Bone marrow (tissue), 2 donors: Measurements from ENCODE around the gene SAG.
A peak's percentile ranks its signal among the peaks of the same experiment; 100 is the strongest.
"Not testable (repeated sequence)": the region's sequence is repeated elsewhere in the genome, so short reads cannot be mapped to it uniquely, and the experiment has no call there.

Source experiments
- DNase-seq, 2 donors: peaks; one replicate each; lab custom pipeline; 2025; lab: John Stamatoyannopoulos, UW

SAG gene

GRCh38 chr2:233356546-233357308 is 49.1 kb downstream of the SAG start:
- peak in 1 of 2 donors; percentile 10 for DNase-seq

GRCh38 chr2:233358335-233358734 is 50.7 kb downstream of the SAG start:
- DNase-seq: no peak

DNA sequence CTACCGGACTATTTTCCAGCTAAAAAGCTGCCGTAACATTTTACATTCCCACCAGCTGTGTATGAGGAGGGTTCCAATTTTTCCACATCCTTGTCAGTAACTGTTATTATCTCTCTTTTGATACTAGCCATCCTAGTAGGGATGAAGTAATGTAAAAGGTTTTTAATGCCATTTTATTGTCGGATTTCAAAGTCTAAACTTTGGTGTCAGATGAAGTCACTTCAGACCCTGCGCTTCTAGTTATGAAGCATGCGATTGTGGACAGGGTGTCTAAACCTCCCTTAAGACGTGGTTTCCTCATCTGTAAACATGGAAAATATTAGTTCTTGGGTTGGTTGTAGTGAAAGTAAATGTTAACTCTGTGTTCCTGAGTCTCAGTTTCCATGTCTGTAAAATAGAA is 51.3 kb downstream of the SAG start:
- DNase-seq: no peak

- no peak for DNase-seq
These were observed 52.2 kb downstream of the SAG start for GRCh38 chr2:233359823-233360222.

GRCh38 chr2:233360771-233361176 is 53.2 kb downstream of the SAG start:
- DNase-seq: no peak

DNA sequence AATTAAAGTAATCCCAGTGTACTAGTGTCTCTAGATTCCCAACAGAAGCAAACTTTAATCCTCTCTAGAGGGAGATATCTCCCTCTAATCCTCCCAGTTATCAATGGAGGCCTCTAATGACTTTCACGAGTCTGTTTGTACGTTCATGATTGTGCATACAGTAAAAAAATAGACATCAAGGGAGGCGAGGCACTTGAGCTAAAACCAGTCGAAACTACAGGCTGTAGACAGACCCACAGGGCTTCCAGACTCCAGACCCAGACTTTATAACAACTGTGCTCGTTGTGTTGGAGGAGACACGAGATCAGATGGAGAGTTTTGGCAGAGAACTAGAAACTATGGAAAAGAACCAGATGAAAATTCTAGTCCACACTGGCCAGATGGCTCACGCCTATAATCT is 53.7 kb downstream of the SAG start:
- DNase-seq: no peak

DNA sequence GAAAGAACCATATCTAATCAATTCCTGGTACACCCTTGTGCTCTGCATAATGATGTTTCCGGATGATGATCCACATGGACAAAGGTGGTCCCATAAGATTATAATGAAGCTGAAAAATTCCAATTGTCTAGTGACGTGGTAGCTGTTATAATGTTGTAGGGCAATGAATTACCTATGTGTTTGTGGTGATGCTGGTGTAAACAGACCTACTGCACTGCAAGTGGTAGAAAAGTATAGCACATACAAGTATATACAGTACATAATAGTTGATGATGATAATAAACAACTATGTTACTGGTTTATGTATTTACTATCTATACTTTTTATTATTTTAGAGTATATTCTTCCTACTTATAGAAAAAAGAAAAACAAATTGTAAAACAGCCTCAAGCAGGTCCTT is 55.1 kb downstream of the SAG start:
- no peak for DNase-seq

- DNase-seq: no peak
These were observed 56.2 kb downstream of the SAG start for GRCh38 chr2:233363744-233364235.

DNA sequence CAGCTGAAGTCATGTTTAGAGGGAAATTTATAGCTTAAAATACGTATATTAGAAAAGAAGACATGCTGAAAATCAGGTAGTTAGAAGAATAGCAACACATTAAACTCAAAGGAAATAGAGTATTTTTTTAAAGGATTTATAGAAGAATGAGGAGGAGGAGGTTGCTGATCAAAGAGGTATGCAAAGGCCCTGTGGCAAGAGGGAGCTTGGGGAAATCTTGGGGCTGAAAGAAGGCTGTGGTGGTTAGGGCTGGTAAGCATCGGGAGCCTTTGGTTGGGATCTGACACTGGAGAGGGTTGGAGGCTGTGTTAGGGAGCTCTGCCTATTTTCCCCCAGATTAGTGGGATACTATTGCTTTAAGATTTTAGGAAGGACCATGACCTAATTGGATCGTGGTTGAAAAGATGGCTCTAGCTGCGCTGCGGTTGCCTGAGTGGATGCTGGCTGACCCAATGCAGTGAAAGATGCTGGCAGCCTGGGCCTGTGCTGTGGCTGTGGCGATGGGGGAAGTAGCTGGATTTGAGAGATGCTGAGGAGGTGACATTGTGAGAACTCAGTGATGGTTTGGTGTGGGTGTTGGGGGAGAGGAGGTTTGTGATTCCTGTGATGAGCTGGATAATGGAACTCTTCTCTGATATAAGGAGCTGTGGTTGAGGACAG is 58.4 kb downstream of the SAG start:
- DNase-seq: no peak

GRCh38 chr2:233367586-233367985 is 60.0 kb downstream of the SAG start:
- peak in 1 of 2 donors; percentile 50 for DNase-seq

DNA sequence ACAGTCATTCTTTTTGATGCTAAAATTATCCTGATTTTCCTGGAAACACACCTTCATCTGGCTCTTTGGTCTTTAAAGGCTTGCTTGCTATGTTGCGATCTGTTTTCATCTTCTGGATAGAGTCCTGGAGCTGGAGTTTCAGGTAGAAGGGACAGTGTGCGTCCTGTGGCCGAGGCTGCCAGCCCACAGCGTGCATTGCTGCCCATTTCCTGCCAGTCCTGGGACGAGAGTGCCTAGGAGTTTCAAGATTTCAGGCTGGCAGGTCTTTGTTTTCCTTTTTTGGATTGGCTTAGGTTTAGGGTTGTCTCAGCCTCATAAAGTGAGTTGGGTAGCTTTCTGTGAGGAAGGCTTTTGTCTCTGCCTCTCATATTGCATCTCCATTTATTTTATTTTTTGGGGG is 61.1 kb downstream of the SAG start:
- DNase-seq: no peak

DNA sequence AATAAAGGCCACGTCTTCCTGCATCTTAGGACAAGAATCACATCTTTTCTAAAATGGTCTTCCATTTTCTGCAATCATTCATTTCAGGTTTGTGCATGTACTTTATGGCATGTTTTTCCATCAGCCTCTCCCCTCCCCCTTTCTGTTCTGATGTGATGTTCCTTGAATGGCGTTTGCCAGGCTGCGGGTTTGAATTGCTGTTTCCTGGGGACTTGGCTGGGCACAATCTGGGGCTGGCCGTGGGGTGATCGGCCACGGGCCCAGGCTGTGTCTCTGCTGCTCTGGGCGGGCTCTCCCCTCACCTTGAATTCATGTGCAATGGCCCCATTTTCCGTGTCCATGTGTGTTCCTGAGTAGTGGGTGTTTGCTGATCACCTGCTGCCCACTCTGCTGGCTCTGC is 61.8 kb downstream of the SAG start:
- no peak for DNase-seq

DNA sequence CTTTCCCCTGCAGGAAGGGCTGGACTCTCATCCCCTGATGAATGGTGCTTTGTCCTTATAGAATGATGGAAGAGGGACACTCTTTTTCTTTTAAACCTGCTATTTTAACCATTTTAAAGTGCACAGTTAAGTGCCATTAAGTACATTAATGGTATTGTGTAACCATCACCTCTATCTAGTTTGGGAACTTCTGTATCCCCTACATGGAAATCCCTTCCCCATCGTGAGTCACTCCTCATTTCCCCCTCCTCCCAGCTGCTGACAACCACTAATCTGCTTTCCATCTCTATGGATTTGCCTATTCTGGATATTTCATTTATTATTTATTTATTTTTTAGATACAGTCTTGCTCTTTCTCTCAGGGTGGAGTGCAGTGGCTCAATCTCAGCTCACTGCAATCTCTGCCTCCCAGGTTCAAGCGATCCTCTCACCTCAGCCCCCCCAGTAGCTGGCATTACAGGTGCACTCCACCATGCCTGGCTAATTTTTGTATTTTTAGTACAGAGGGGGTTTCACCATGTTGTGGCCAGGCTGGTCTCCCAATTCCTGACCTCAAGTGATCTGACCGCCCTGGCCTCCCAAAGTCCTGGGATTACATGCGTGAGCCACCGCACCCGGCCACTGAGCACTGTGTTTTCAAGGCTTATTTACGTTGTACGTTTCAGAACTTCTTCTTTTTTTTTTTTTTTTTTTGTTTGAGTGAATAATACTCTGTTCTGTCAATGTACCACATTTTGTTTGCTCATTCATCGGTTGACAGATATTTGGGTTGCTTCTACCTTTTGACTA is 62.5 kb downstream of the SAG start:
- DNase-seq: no peak

GRCh38 chr2:233371641-233372040 is 64.0 kb downstream of the SAG start:
- no peak for DNase-seq

DNA sequence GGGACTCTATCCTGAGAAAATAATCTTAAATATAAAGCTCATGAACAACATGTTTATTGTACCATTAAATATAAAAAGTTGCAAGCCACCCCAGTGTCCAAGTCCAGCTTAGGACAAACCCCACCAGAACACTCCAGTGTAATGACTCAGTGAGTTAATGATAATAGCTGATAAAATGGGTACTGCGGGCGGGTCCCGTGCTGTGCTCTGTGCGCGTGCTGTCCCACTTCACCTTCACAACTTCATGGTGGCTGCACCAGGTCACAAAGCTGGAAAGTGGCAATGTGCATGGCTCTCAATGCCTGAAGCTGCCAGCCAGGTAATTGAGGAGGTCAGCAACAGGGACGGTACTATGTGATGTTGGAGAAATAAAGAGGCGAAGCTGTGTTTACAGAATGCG is 65.2 kb downstream of the SAG start:
- DNase-seq: no peak

DNA sequence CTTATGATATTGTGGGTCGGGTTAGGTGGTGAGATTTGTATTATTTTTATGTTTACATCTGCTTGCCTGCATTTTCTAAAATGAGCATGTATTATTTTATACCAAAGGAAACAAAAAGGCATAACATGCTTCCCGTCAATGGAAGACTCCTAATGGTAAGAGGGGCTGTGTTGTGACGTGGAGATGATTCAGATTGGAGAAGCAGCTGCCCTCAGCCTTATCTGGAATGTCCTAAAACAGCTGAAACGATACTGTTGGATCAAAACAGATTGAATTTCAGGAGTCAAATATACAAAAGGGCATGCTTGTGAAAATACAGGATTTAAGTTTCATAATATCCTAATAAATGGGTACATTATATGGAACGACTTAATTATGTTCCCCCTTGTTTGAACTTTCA is 65.7 kb downstream of the SAG start:
- no peak for DNase-seq

- not testable (repeated sequence) for DNase-seq
These were observed 67.2 kb downstream of the SAG start for GRCh38 chr2:233374776-233375175.

- no peak for DNase-seq
These were observed 68.1 kb downstream of the SAG start for GRCh38 chr2:233375490-233376314.

GRCh38 chr2:233379034-233379433 is 71.4 kb downstream of the SAG start:
- no peak for DNase-seq

DNA sequence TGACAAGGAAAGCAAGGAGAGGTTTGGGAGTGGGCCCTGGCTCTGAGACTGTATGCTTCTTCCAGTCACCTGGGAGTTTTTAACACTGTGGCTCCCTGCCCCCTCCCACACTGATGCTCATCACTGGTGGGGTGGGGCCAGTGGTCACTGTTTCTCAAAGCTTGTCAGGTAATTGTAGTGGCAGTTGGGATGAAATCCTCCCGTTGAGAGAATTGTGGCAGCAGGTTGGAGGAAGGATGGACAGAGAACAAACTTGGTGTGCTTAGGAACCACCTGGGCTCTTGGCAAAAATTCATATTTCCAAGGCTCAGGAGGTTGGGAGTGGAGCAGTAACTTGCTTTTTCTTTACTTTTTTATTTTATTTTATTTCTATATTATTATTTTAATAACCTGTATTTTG is 71.8 kb downstream of the SAG start:
- no peak for DNase-seq

DNA sequence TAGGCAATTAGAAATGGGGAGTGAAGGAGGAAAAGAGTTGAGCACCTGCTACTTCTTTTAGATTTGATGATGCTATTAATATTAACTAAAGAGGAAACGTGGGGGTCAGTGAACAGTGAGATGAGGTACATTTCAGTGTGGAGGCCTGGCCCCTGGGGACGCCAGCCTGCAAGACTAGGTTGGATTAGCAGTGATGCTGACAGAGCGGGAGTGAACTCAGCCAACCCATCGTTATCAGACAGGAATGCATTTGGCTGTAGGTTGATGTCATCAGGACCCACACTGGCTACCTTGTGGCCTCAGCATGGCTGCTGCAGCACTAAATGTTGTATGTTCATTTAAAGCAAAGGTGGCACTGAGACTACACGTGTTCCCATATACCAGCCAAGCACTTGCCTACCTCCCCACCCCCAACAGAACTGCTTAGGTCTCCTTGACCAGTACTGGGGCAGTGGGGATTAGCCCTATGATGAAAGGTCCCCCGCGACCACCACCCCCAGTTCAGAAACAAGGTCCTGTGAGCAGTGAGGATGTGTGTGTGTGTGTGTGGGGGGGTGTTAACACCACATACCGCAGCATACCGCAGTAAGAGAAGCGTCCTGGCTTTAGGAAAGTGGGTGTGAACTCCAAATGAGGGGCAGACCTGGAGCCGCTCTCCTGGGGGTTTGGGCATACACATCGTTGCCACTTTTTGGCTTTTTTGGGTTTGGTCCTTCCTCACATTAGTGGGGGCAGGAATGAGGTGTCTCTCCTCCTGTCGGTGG is 72.7 kb downstream of the SAG start:
- DNase-seq: no peak
